IMR-90 (cell line): ENCODE measurements around the gene SSR2. TPM values are rescaled to one million over a fixed set of nuclear protein-coding genes. Genes with fewer than 3 reads are reported as not detected.

Source experiments
- ATAC-seq: fragments of 200-7000 bp; cut with Tn5 transposase; 2 replicates; pipeline ENCODE4 v1.9.1; 2020; ENCODE audit warnings: low read depth, mild to moderate bottlenecking, moderate library complexity
- BruUV-seq: library from RNA; stranded (reverse); fragments of 400-500 nt; replicated peaks from 2 replicates; lab custom pipeline; 2021; lab: Mats Ljungman, UMichigan
- CTCF ChIA-PET: fragments of 300-600 bp; formaldehyde crosslinking; extraction: SDS; loops from one replicate; lab custom pipeline; 2021; ENCODE audit warnings: antibody characterized with exemption; lab: Yijun Ruan, JAX
- POLR2A ChIA-PET: fragments of 300-600 bp; sonication (Branson Sonifier 250); formaldehyde crosslinking; loops from one replicate; lab custom pipeline; 2022; ENCODE audit warnings: antibody characterized with exemption; ENCODE audit not compliant: unreplicated experiment; lab: Charles Lee
- DNase-seq: peaks from one replicate; pipeline ENCODE4 v3.0.0; 2013
- H2AFZ ChIP-seq: replicated peaks from 2 replicates; pipeline ENCODE3; 2013; ENCODE audit warnings: low read length, mild to moderate bottlenecking; ENCODE audit not compliant: poor library complexity
- H2AK5ac ChIP-seq: 2 replicates; pipeline ENCODE4 v1.6.1; 2013; ENCODE audit warnings: low read depth, low read length, inconsistent platforms
- H2AK9ac ChIP-seq: replicated peaks from 2 replicates; pipeline ENCODE3; 2013; ENCODE audit warnings: mild to moderate bottlenecking, low read depth, low read length, moderate library complexity; ENCODE audit not compliant: poor library complexity
- H2BK120ac ChIP-seq: 2 replicates; pipeline ENCODE4 v1.6.1; 2013; ENCODE audit warnings: low read depth, low read length, inconsistent platforms
- H2BK15ac ChIP-seq: 3 replicates; pipeline ENCODE4 v1.6.1; 2013; ENCODE audit warnings: low read depth, low read length, inconsistent platforms
- H2BK20ac ChIP-seq: 2 replicates; pipeline ENCODE4 v1.6.1; 2013; ENCODE audit warnings: low read depth, mild to moderate bottlenecking, inconsistent platforms, low read length, moderate library complexity
- H2BK5ac ChIP-seq: 2 replicates; pipeline ENCODE4 v1.6.1; 2013; ENCODE audit warnings: mild to moderate bottlenecking, low read depth, low read length, inconsistent platforms; ENCODE audit not compliant: poor library complexity, severe bottlenecking
- H3K14ac ChIP-seq: replicated peaks from 2 replicates; pipeline ENCODE4 v1.6.1; 2013; ENCODE audit warnings: low read depth, low read length, inconsistent platforms
- H3K18ac ChIP-seq: 2 replicates; pipeline ENCODE4 v1.6.1; 2013; ENCODE audit warnings: low read depth, low read length, control low read depth
- H3K23ac ChIP-seq: 2 replicates; pipeline ENCODE4 v1.6.1; 2013; ENCODE audit warnings: low read depth, low read length, inconsistent platforms
- H3K27ac ChIP-seq: 2 replicates; pipeline ENCODE4 v1.5.1; 2013; ENCODE audit warnings: mild to moderate bottlenecking, control low read depth, low read length; ENCODE audit not compliant: insufficient read depth
- H3K27me3 ChIP-seq: 2 replicates; pipeline ENCODE4 v1.6.1; 2013; ENCODE audit warnings: low read length; ENCODE audit not compliant: control insufficient read depth, insufficient read depth
- H3K36me3 ChIP-seq: 2 replicates; pipeline ENCODE4 v1.6.1; 2013; ENCODE audit warnings: low read length, mixed read lengths; ENCODE audit not compliant: control insufficient read depth, insufficient read depth
- H3K4ac ChIP-seq: 2 replicates; pipeline ENCODE4 v1.6.1; 2013; ENCODE audit warnings: low read depth, low read length, inconsistent platforms
- H3K4me1 ChIP-seq: 2 replicates; pipeline ENCODE4 v1.6.1; 2013; ENCODE audit warnings: low read length, mixed read lengths; ENCODE audit not compliant: control insufficient read depth, insufficient read depth
- H3K4me2 ChIP-seq: 2 replicates; pipeline ENCODE4 v1.6.1; 2013; ENCODE audit warnings: low read depth, mild to moderate bottlenecking, control low read depth, low read length, moderate library complexity
- H3K4me3 ChIP-seq: 2 replicates; pipeline ENCODE4 v1.5.1; 2013; ENCODE audit warnings: low read depth, mild to moderate bottlenecking, control low read depth, low read length, moderate library complexity; ENCODE audit not compliant: insufficient read depth
- H3K56ac ChIP-seq: 2 replicates; pipeline ENCODE4 v1.6.1; 2013; ENCODE audit warnings: low read length, inconsistent platforms; ENCODE audit not compliant: insufficient read depth; ENCODE audit errors: extremely low read depth
- H3K79me1 ChIP-seq, 2 experiments: 2 replicates each; pipeline ENCODE4 v1.6.1; 2013; ENCODE audit warnings: low read length in 2 of 2, inconsistent platforms in 1 of 2, low read depth in 1 of 2
- H3K9ac ChIP-seq: 2 replicates; pipeline ENCODE4 v1.6.1; 2013; ENCODE audit warnings: low read depth, low read length, control low read depth
- H3K9me1 ChIP-seq: 2 replicates; pipeline ENCODE4 v1.6.1; 2013; ENCODE audit warnings: low read length, inconsistent platforms; ENCODE audit not compliant: insufficient read depth
- H3K9me3 ChIP-seq: 2 replicates; pipeline ENCODE4 v1.6.1; 2013; ENCODE audit warnings: low read length; ENCODE audit not compliant: control insufficient read depth, insufficient read depth
- H4K20me1 ChIP-seq: 2 replicates; pipeline ENCODE4 v1.6.1; 2013; ENCODE audit warnings: low read length, inconsistent platforms; ENCODE audit not compliant: insufficient read depth
- H4K5ac ChIP-seq: 2 replicates; pipeline ENCODE4 v1.6.1; 2013; ENCODE audit warnings: mild to moderate bottlenecking, low read depth, low read length, control low read depth
- H4K8ac ChIP-seq, 2 experiments: 2 replicates each; pipeline ENCODE4 v1.6.1; 2013; ENCODE audit warnings: low read depth in 2 of 2, low read length in 2 of 2, control low read depth in 1 of 2, inconsistent platforms in 1 of 2
- H4K91ac ChIP-seq: 2 replicates; pipeline ENCODE4 v1.6.1; 2013; ENCODE audit warnings: low read depth, low read length, inconsistent platforms; ENCODE audit not compliant: insufficient read depth
- BHLHE40 ChIP-seq: fragments of 150-350 bp; IDR thresholded peaks from 2 replicates; pipeline ENCODE4 v1.6.1; 2016; ENCODE audit warnings: mild to moderate bottlenecking, low read depth, low read length
- MAZ ChIP-seq: IDR thresholded peaks from 2 replicates; pipeline ENCODE4 v1.6.1; 2012; ENCODE audit warnings: low read depth, mild to moderate bottlenecking, low read length, improper control_type of control experiment, moderate library complexity, borderline replicate concordance
- MXI1 ChIP-seq: IDR thresholded peaks from 2 replicates; pipeline ENCODE4 v1.6.1; 2012; ENCODE audit warnings: low read depth, mild to moderate bottlenecking, low read length, moderate library complexity, borderline replicate concordance
- WGBS, 2 experiments: methylation state at CpG; one replicate each; pipeline versions ENCODE4 v1.1.5 to v1.1.7; 2013; ENCODE audit warnings: missing lambda C conversion rate in 2 of 2; ENCODE audit not compliant: insufficient read length in 1 of 2; ENCODE audit errors: extremely low coverage in 2 of 2; 5-methylcytosine and 5-hydroxymethylcytosine counted together
- dilution Hi-C: fragments of 300-500 bp; cut with HindIII; formaldehyde crosslinking; loops from one replicate; pipeline ENCODE4 v1.14.3; 2018; ENCODE audit warnings: low sequenced_read_pairs; ENCODE audit not compliant: unreplicated experiment
- in situ Hi-C: fragments of 300-500 bp; cut with MboI; formaldehyde crosslinking; loops from 3 replicates; pipeline ENCODE4 v1.14.3; 2019; ENCODE audit warnings: low sequenced_read_pairs, inconsistent platforms, mixed read lengths
- intact Hi-C: fragments of 100-400 bp; cut with micrococcal nuclease; formaldehyde crosslinking; loops from 2 replicates; pipeline ENCODE4 v1.10.0; 2022
- polyA plus RNA-seq, 3 experiments: library from polyadenylated mRNA; depleted of rRNA; stranded (reverse); fragments of >200 nt; gene quantifications; 2 replicates each; pipeline ENCODE4 v1.2.3, GENCODE V29; 2012; ENCODE audit warnings: low replicate concordance in 1 of 3
- total RNA-seq: library from RNA; depleted of rRNA; stranded (reverse); fragments of >200 nt; gene quantifications from 2 replicates; pipeline ENCODE4 v1.2.3, GENCODE V29; 2012
- TF ChIP-seq, protein P1 (sequence below): fragments of 150-350 bp; IDR thresholded peaks from 2 replicates; pipeline ENCODE4 v1.6.1; 2016; ENCODE audit warnings: low read depth, mild to moderate bottlenecking, low read length, moderate library complexity, borderline replicate concordance

SSR2 gene
- total and polyA plus RNA-seq, 2 of the 4 experiments (the other 2 are of a cell fraction) = 553 to 1,264 TPM

GRCh38 chr1:156009404-156009803 lies 11.3 kb downstream of the SSR2 start:
- H3K79me1 ChIP-seq = peaks cover 14 to 31% of the 10 kb centered on the region in 2 experiments
- peaks cover 46% of the 10 kb centered on the region for H3K36me3 ChIP-seq
- H2AFZ ChIP-seq = no peak overlapping the region
- no peak overlapping the region for H3K18ac ChIP-seq
- H2BK20ac ChIP-seq = no peak overlapping the region
- H3K9ac ChIP-seq = no peak overlapping the region
- H3K4ac ChIP-seq = no peak overlapping the region
- H4K5ac ChIP-seq = no peak overlapping the region
- peaks cover 5% of the 10 kb centered on the region; the same call in 1 of the 2 replicates for H3K4me1 ChIP-seq
- no peak overlapping the region for H4K91ac ChIP-seq
- H2BK5ac ChIP-seq = no peak overlapping the region
- H3K56ac ChIP-seq = no peak overlapping the region
- in situ Hi-C loops (no loop called here), dilution Hi-C loops (no loop called here), intact Hi-C loops (no loop called here)
- H3K27me3 ChIP-seq = no peaks in the 10 kb centered on the region
- no TSS peak for BruUV-seq
- H3K9me3 ChIP-seq = no peaks in the 10 kb centered on the region
- peaks cover 8% of the 10 kb centered on the region for H4K20me1 ChIP-seq
- CTCF ChIA-PET = interaction anchor here (1.5 kb wide), 1 partner anchor 17 kb away, joined by 4 read pairs; no protein-coding TSS in a partner anchor
- H3K4me2 ChIP-seq = no peak overlapping the region
- POLR2A ChIA-PET = interaction anchor here (0.6 kb wide), 1 partner anchor 224 kb away, joined by 5 read pairs; no protein-coding TSS in a partner anchor
- H2BK15ac ChIP-seq = no peak overlapping the region
- no peak for ATAC-seq
- H2AK9ac ChIP-seq = no peak overlapping the region
- H3K9me1 ChIP-seq = no peaks in the 10 kb centered on the region
- no peak overlapping the region for H2AK5ac ChIP-seq
- H4K8ac ChIP-seq = no peak overlapping the region
- no peak for TF ChIP-seq MXI1
- TF ChIP-seq, protein P1, sequence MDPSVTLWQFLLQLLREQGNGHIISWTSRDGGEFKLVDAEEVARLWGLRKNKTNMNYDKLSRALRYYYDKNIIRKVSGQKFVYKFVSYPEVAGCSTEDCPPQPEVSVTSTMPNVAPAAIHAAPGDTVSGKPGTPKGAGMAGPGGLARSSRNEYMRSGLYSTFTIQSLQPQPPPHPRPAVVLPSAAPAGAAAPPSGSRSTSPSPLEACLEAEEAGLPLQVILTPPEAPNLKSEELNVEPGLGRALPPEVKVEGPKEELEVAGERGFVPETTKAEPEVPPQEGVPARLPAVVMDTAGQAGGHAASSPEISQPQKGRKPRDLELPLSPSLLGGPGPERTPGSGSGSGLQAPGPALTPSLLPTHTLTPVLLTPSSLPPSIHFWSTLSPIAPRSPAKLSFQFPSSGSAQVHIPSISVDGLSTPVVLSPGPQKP = no peak
- no peak for TF ChIP-seq BHLHE40
- no peak for TF ChIP-seq MAZ
- H2BK120ac ChIP-seq = no peak overlapping the region
- whole genome bisulfite sequencing, 2 experiments = 20% methylated on average over 1 of the region's 3 CpGs; no CpG with 5 or more reads in 1 of the 2 experiments
- H3K4me3 ChIP-seq = no peak overlapping the region
- no peak overlapping the region for H3K27ac ChIP-seq
- no peak overlapping the region for H3K23ac ChIP-seq
- no peak overlapping the region for H3K14ac ChIP-seq
- no peak for DNase-seq
